K562 (cell line): ENCODE results near the gene F2RL1. TPM values are rescaled to one million over a fixed set of nuclear protein-coding genes. Genes with fewer than 3 reads are reported as not detected.

Experiments used
- BMI1 ChIP-seq: fragments of 150-350 bp; IDR thresholded peaks from 2 replicates; pipeline ENCODE4 v1.6.1; 2014; ENCODE audit warnings: low read length
- CBX8 ChIP-seq: fragments of 200-600 bp; sonication (generic); IDR thresholded peaks from 2 replicates; pipeline ENCODE4 v1.6.1; 2012; ENCODE audit warnings: borderline replicate concordance, mixed run types, low read depth, mild to moderate bottlenecking, moderate library complexity, mixed read lengths, low read length, control low read depth, inconsistent platforms; ENCODE audit not compliant: poor library complexity, severe bottlenecking; ENCODE audit errors: extremely low read depth
- ELK1 ChIP-seq: sonication (generic); formaldehyde crosslinking; IDR thresholded peaks from 2 replicates; pipeline ENCODE4 v1.8.1; 2022; ENCODE audit warnings: missing genetic modification reagents
- ELK3 ChIP-seq: fragments of 450-650 bp; formaldehyde crosslinking; IDR thresholded peaks from 2 replicates; pipeline ENCODE4 v1.4.0; 2020; ENCODE audit warnings: mild to moderate bottlenecking
- KAT7 ChIP-seq: sonication (generic); formaldehyde crosslinking; IDR thresholded peaks from 2 replicates; pipeline ENCODE4 v1.8.0; 2022; ENCODE audit warnings: missing genetic modification reagents, mild to moderate bottlenecking, borderline replicate concordance
- NEUROD1 ChIP-seq: fragments of 150-350 bp; IDR thresholded peaks from 2 replicates; pipeline ENCODE4 v1.6.1; 2014; ENCODE audit warnings: borderline replicate concordance, low read length, low read depth; ENCODE audit not compliant: partially characterized antibody
- NRF1 ChIP-seq, 2 experiments: fragments of 450-650 bp; IDR thresholded peaks in 1 of 2; conservative IDR thresholded peaks in 1 of 2; 2 replicates each; pipeline ENCODE4 v1.6.1; 2014; ENCODE audit warnings: mild to moderate bottlenecking in 2 of 2
- POLR2AphosphoS2 ChIP-seq: IDR thresholded peaks from 2 replicates; pipeline ENCODE4 v1.6.1; 2012; ENCODE audit warnings: low read length, improper control_type of control experiment
- RNF219 ChIP-seq: fragments of 250-450 bp; sonication (Bioruptor Pico); IDR thresholded peaks from 2 replicates; pipeline ENCODE4 v1.5.0; 2022; ENCODE audit warnings: mild to moderate bottlenecking
- SP2 ChIP-seq: IDR thresholded peaks from 2 replicates; pipeline ENCODE4 v1.6.1; 2011; ENCODE audit warnings: mild to moderate bottlenecking, low read depth, low read length, moderate library complexity; ENCODE audit not compliant: poor library complexity, severe bottlenecking; ENCODE audit errors: extremely low read depth
- THRA ChIP-seq: fragments of 450-650 bp; IDR thresholded peaks from 2 replicates; pipeline ENCODE4 v1.6.1; 2017; ENCODE audit warnings: mild to moderate bottlenecking, moderate library complexity
- ZBTB1 ChIP-seq: sonication (generic); formaldehyde crosslinking; IDR thresholded peaks from 2 replicates; pipeline ENCODE4 v1.8.1; 2023; ENCODE audit warnings: missing genetic modification reagents, low read depth, mild to moderate bottlenecking, borderline replicate concordance
- ZBTB8A ChIP-seq: fragments of 450-650 bp; IDR thresholded peaks from 2 replicates; pipeline ENCODE4 v1.6.1; 2018; ENCODE audit warnings: mild to moderate bottlenecking, moderate library complexity; ENCODE audit not compliant: partially characterized antibody
- ZBTB9 ChIP-seq: fragments of 450-650 bp; formaldehyde crosslinking; IDR thresholded peaks from 2 replicates; pipeline ENCODE4 v1.4.0; 2020; ENCODE audit warnings: mild to moderate bottlenecking, moderate library complexity
- ZNF134 ChIP-seq: fragments of 250-450 bp; sonication (Bioruptor Pico); conservative IDR thresholded peaks from 2 replicates; pipeline ENCODE4 v1.4.0; 2020
- ZNF354B ChIP-seq: fragments of 250-450 bp; sonication (Bioruptor Pico); IDR thresholded peaks from 2 replicates; pipeline ENCODE4 v1.4.0; 2020
- ZNF395 ChIP-seq: fragments of 200-800 bp; sonication (Bioruptor generic); IDR thresholded peaks from 2 replicates; pipeline ENCODE4 v1.6.1; 2017; ENCODE audit warnings: missing genetic modification characterization, missing compliant biosample characterization
- polyA plus RNA-seq, 8 experiments: library from polyadenylated mRNA; depleted of rRNA in 4 of 8; stranded (reverse) in 5 of 8; unstranded in 3 of 8; fragments of >200 nt; fragmentation: Nextera tagmentation in 2 of 8; fragmentation: Illumina TruSeq in 1 of 8; extraction: Ambion mirVana in 2 of 8; extraction: Trizol in 1 of 8; gene quantifications; 2 replicates each; pipeline versions ENCODE4 v1.2.1 to v1.2.3, GENCODE V29; 2011 to 2014; ENCODE audit warnings: inconsistent platforms in 1 of 8, missing spikeins in 1 of 8
- total RNA-seq, 7 experiments: library from RNA; depleted of rRNA in 6 of 7; stranded (reverse); fragments of >200 nt in 6 of 7; fragmentation: Illumina TruSeq in 2 of 7; extraction: Trizol in 2 of 7; gene quantifications; 2 replicates each; pipeline versions ENCODE4 v1.2.1 to v1.2.3, GENCODE V29; 2011 to 2021; ENCODE audit warnings: low replicate concordance in 1 of 7

F2RL1 gene
- total and polyA plus RNA-seq, 9 of the 15 experiments (the other 6 are each of a cell fraction or from before 2014, with no cell fraction given) = 0.03 to 0.50 (median 0.27) TPM; not detected in 6

GRCh38 chr5:76849419-76850291, 30.8 kb downstream of the F2RL1 start, which contains the start of gene S100Z (continued):
- TF ChIP-seq NEUROD1 (peak; percentile 80), THRA (no peak), BMI1 (no peak), POLR2AphosphoS2 (no peak), KAT7 (no peak), RNF219 (CRISPR knock-in tag) (no peak), SP2 (no peak), ZBTB1 (no peak), ZBTB8A (no peak), NRF1 (conservative IDR thresholded peaks at IDR 0.05 in 1 of 2, IDR thresholded peaks at IDR 0.05 in 1 of 2) (peak; percentile 73 to 77), ZNF134 (CRISPR knock-in tag) (0 out of 2 replicates have a peak, but pooled peaks have one; percentile 57), ELK3 (CRISPR knock-in tag) (no peak), ZBTB9 (CRISPR knock-in tag) (no peak), CBX8 (no peak), ZNF354B (no peak), ELK1 (no peak), ZNF395 (no peak; the same call in 1 of the 2 replicates)
